Coronary artery (tissue), 2 donors: ENCODE measurements around the gene RPS15.

Source experiments
- DNase-seq: peaks from one replicate; pipeline ENCODE4 v3.0.0-alpha.2; 2017; ENCODE audit warnings: low spot score
- H3K27ac ChIP-seq, 2 donors: fragments of 200-600 bp; sonication (generic); one replicate each; pipeline ENCODE4 v1.5.1; 2016 to 2019
- H3K4me3 ChIP-seq: fragments of 200-600 bp; sonication (generic); 2 replicates; pipeline ENCODE4 v1.5.1; 2016; ENCODE audit warnings: mild to moderate bottlenecking, moderate library complexity
- CTCF ChIP-seq: fragments of 200-600 bp; sonication (generic); IDR thresholded peaks from one replicate; pipeline ENCODE4 v1.5.1; 2019; ENCODE audit warnings: antibody characterized with exemption

RPS15 gene

DNA sequence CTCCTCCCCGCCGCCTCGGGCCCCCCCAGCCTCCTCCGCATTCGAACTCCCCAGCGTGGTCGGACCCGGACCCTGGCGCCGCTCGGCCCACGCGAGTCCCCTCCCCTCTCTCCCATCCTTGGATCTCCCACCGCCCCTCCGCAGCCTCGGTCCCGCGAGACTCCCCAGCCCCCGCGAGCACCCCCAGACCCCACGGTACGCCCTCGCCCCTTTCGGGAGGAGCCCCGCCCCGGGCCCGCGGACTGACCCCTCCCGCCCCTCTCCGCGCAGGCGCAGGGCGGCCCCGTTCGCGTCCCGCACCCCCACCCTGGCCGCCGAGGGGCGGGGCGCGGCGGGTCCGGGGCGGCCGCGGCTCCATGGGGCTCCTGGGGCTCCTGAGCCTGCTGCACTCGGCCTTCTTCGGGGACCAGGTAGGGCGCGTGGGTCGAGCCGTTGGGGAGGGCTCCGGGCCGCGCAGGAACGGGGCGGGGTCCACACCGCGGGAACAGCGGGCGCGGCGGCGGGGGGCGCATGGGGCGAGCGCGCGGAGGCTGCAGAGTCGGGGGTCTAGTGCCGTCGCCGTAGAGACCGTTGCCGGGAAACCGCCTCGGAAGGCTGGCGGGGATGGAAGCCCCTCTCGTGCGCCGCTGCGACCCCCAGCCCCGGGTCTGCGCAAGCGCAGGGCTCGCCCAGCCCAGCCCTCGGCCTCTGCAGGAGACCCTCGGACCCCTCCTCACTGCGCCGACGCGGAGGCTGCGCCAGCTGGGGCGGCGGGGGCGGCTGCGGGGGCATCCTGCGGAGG is 7.9 kb downstream of the RPS15 start:
- no peak for TF ChIP-seq CTCF
- Histone ChIP-seq H3K27ac (no peak overlapping the region), H3K4me3 (peak overlapping the region; percentile 63)
- no peak for DNase-seq

GRCh38 chr19:1446713-1447481 is 8.7 kb downstream of the RPS15 start:
- no peak for DNase-seq
- no peak for TF ChIP-seq CTCF
- H3K4me3 ChIP-seq = peak overlapping the region; percentile 63
- H3K27ac ChIP-seq = no peak overlapping the region

DNA sequence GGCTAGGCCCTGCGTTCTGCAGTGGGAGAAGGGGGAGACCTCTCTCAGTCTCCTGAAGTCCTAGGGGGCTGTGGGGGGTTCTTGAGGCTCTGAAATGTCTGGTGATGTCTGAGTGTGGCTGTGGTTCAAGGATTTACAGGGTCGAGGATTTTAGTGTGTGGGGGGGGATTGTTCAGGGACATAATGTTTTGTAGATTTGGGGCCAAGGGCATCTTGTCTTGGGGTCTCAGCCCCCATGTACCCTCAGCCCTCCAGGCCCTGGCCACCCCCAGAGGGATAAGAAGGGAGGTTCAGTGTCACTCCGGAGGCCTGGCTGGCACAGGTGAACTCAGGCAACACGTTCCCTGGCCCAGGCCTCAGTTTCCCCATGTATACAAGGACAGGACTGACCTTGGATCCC is 9.3 kb downstream of the RPS15 start:
- no peak for TF ChIP-seq CTCF
- H3K27ac ChIP-seq = no peak overlapping the region
- no peak overlapping the region for H3K4me3 ChIP-seq
- no peak for DNase-seq

DNA sequence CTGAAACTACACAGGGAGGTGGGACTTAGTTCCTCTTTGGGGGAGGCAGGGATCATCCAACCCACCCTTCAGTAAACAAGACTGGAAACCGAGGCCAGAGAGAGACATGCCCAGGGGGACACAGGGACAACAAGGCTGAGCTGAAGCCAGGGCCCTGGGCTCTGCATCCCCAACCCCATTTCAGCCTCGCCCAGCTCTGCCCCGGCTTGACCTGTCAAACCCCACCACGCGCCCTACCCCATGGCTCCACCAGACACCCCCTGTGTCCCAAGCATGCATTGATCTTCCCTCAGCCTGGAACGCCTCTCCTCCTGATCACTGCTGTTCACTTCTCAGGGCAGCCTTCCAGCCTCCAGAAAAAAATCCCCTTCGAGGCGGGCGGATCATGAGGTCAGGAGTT is 9.7 kb downstream of the RPS15 start:
- Histone ChIP-seq H3K27ac (no peak overlapping the region), H3K4me3 (no peak overlapping the region)
- DNase-seq = no peak
- TF ChIP-seq CTCF = no peak

DNA sequence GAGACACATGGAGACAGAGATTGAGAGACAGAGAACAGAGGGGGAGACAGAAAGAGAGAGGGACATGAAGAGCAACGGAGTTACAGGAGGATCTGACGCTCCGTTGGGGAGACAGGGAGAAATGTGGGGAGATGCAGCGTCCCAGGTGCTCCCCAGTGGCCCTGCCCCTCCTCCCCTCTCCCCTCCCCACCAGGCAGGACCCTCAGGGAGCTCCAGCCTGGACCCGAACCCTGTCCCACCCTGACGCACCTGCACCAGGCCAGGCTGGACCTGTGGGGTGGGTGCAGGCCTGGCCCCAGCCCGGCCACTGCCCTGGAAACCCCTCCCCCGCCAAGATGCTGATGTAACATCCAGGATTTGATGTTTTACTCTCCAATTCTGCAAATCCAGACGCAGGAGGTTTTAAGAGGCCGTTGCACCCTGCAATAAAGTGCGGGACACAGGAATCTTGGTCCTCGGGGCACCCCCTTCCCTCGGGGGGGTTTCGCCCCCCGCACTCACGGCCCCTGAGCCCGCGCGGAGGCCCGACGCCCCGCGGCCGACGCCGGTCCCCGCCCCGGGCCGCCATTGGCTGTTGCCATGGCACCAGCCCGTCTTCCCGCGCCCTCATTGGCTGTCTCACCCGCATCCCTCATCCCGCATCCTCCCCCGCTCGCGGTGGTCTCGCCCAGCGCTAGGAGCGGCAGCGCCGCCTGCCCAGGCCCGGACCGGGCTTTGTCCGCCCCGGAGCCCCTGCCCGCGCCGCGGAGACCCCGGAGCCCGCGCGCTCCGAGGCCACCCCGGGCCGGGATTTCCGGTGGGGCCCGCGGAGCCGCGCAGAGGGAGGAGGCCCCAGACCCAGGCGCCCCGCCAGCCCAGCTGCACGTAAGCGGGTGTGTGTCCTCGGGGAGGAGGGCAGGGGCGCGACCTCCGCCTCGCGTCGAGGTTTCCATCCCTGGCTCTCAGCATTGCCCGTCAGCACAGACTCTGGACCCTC is 11.6 kb downstream of the RPS15 start, which contains the start of gene APC2:
TSS of gene APC2 (plus strand) at position 655 of the 976 bp plus-strand sequence. CDS start 2,881 bp downstream, outside the sequence.
- no peak within 1 kb of the TSS for H3K27ac ChIP-seq
- no peak for DNase-seq
- peak within 1 kb of the TSS; percentile 38 for H3K4me3 ChIP-seq
- TF ChIP-seq CTCF = no peak

GRCh38 chr19:1450735-1451731 is 12.8 kb downstream of the RPS15 start:
- no peak for DNase-seq

More at GRCh38 chr19:1450735-1451731, 12.8 kb downstream of the RPS15 start:
- Histone ChIP-seq H3K27ac (no peak overlapping the region), H3K4me3 (no peak overlapping the region)
- TF ChIP-seq CTCF = no peak
